ENCODE data around the gene SLC25A19. TPM values are rescaled to one million over a fixed set of nuclear protein-coding genes. Genes with fewer than 3 reads are reported as not detected.

The SLC25A19 gene
- total and polyA plus RNA-seq, 9 of the 15 experiments (the other 6 are each of a cell fraction or from before 2014, with no cell fraction given) = 33.4 to 76.6 (median 55.3) TPM

- TF ChIP-seq CHD7 (IDR thresholded peaks at IDR 0.05; ENCODE audit: low read depth, low read length) = peak; percentile 36
- TF ChIP-seq CEBPB (tag; IDR thresholded peaks at IDR 0.05) = no peak
- TF ChIP-seq ZC3H8 (IDR thresholded peaks at IDR 0.05) = no peak
- no peak for TF ChIP-seq LARP7 (IDR thresholded peaks at IDR 0.05)
- TF ChIP-seq MEF2A (IDR thresholded peaks at IDR 0.05; ENCODE audit: control insufficient read depth, low read depth, low read length) = no peak
- peak; percentile 14; the same call in 1 of the 2 replicates for TF ChIP-seq POLR2A (conservative IDR thresholded peaks at IDR 0.05)
- TF ChIP-seq CBX3 (IDR thresholded peaks at IDR 0.05; ENCODE audit: borderline replicate concordance in 1 of 2, low read length in 2 of 2) = 0 out of 3 replicates have a peak, but pooled peaks of 1 of the 2 experiments have one; percentile 34
- TF ChIP-seq KDM1A (IDR thresholded peaks at IDR 0.05) = peak in 1 of 2 experiments; percentile 79; a peak in 2 of 4 replicates
- no peak for TF ChIP-seq GTF2B (IDR thresholded peaks at IDR 0.05; ENCODE audit: extremely low read depth, insufficient read length)
- no peak for TF ChIP-seq HLTF (IDR thresholded peaks at IDR 0.05)
- TF ChIP-seq ADNP (tag; IDR thresholded peaks at IDR 0.05) = peak; percentile 93
- TF ChIP-seq BCOR (IDR thresholded peaks at IDR 0.05) = peak; percentile 96
- peak; percentile 90 for TF ChIP-seq RBM25 (IDR thresholded peaks at IDR 0.05; ENCODE audit: low read depth, low read length, severe bottlenecking)
- peak; percentile 37; the same call in 1 of the 2 replicates for TF ChIP-seq RBFOX2 (IDR thresholded peaks at IDR 0.05; ENCODE audit: low read depth, low read length)
- TF ChIP-seq DACH1 (IDR thresholded peaks at IDR 0.05; ENCODE audit: partially characterized antibody) = no peak
- peak; percentile 78 for TF ChIP-seq SMARCA5 (IDR thresholded peaks at IDR 0.05)
- TF ChIP-seq POLR2G (IDR thresholded peaks at IDR 0.05; ENCODE audit: low read depth, low read length) = peak; percentile 41; the same call in 1 of the 2 replicates
Measured at GRCh38 chr17:75266316-75267152, 22.7 kb downstream of the SLC25A19 start (continued).
